IMR-90 (cell line): Measurements from ENCODE around the gene ANKRD13B. TPM values are rescaled to one million over a fixed set of nuclear protein-coding genes. Genes with fewer than 3 reads are reported as not detected.

ENCODE experiments used
- ATAC-seq: fragments of 200-7000 bp; cut with Tn5 transposase; 2 replicates; pipeline ENCODE4 v1.9.1; 2020; ENCODE audit warnings: low read depth, mild to moderate bottlenecking, moderate library complexity
- BruUV-seq: library from RNA; stranded (reverse); fragments of 400-500 nt; replicated peaks from 2 replicates; lab custom pipeline; 2021; lab: Mats Ljungman, UMichigan
- CTCF ChIA-PET: fragments of 300-600 bp; formaldehyde crosslinking; extraction: SDS; loops from one replicate; lab custom pipeline; 2021; ENCODE audit warnings: antibody characterized with exemption; lab: Yijun Ruan, JAX
- POLR2A ChIA-PET: fragments of 300-600 bp; sonication (Branson Sonifier 250); formaldehyde crosslinking; loops from one replicate; lab custom pipeline; 2022; ENCODE audit warnings: antibody characterized with exemption; ENCODE audit not compliant: unreplicated experiment; lab: Charles Lee
- DNase-seq: peaks from one replicate; pipeline ENCODE4 v3.0.0; 2013
- H2AFZ ChIP-seq: replicated peaks from 2 replicates; pipeline ENCODE3; 2013; ENCODE audit warnings: low read length, mild to moderate bottlenecking; ENCODE audit not compliant: poor library complexity
- H2AK5ac ChIP-seq: 2 replicates; pipeline ENCODE4 v1.6.1; 2013; ENCODE audit warnings: low read depth, low read length, inconsistent platforms
- H2AK9ac ChIP-seq: replicated peaks from 2 replicates; pipeline ENCODE3; 2013; ENCODE audit warnings: mild to moderate bottlenecking, low read depth, low read length, moderate library complexity; ENCODE audit not compliant: poor library complexity
- H2BK120ac ChIP-seq: 2 replicates; pipeline ENCODE4 v1.6.1; 2013; ENCODE audit warnings: low read depth, low read length, inconsistent platforms
- H2BK15ac ChIP-seq: 3 replicates; pipeline ENCODE4 v1.6.1; 2013; ENCODE audit warnings: low read depth, low read length, inconsistent platforms
- H2BK20ac ChIP-seq: 2 replicates; pipeline ENCODE4 v1.6.1; 2013; ENCODE audit warnings: low read depth, mild to moderate bottlenecking, inconsistent platforms, low read length, moderate library complexity
- H2BK5ac ChIP-seq: 2 replicates; pipeline ENCODE4 v1.6.1; 2013; ENCODE audit warnings: mild to moderate bottlenecking, low read depth, low read length, inconsistent platforms; ENCODE audit not compliant: poor library complexity, severe bottlenecking
- H3K14ac ChIP-seq: replicated peaks from 2 replicates; pipeline ENCODE4 v1.6.1; 2013; ENCODE audit warnings: low read depth, low read length, inconsistent platforms
- H3K18ac ChIP-seq: 2 replicates; pipeline ENCODE4 v1.6.1; 2013; ENCODE audit warnings: low read depth, low read length, control low read depth
- H3K23ac ChIP-seq: 2 replicates; pipeline ENCODE4 v1.6.1; 2013; ENCODE audit warnings: low read depth, low read length, inconsistent platforms
- H3K27ac ChIP-seq: 2 replicates; pipeline ENCODE4 v1.5.1; 2013; ENCODE audit warnings: mild to moderate bottlenecking, control low read depth, low read length; ENCODE audit not compliant: insufficient read depth
- H3K27me3 ChIP-seq: 2 replicates; pipeline ENCODE4 v1.6.1; 2013; ENCODE audit warnings: low read length; ENCODE audit not compliant: control insufficient read depth, insufficient read depth
- H3K36me3 ChIP-seq: 2 replicates; pipeline ENCODE4 v1.6.1; 2013; ENCODE audit warnings: low read length, mixed read lengths; ENCODE audit not compliant: control insufficient read depth, insufficient read depth
- H3K4ac ChIP-seq: 2 replicates; pipeline ENCODE4 v1.6.1; 2013; ENCODE audit warnings: low read depth, low read length, inconsistent platforms
- H3K4me1 ChIP-seq: 2 replicates; pipeline ENCODE4 v1.6.1; 2013; ENCODE audit warnings: low read length, mixed read lengths; ENCODE audit not compliant: control insufficient read depth, insufficient read depth
- H3K4me2 ChIP-seq: 2 replicates; pipeline ENCODE4 v1.6.1; 2013; ENCODE audit warnings: low read depth, mild to moderate bottlenecking, control low read depth, low read length, moderate library complexity
- H3K4me3 ChIP-seq: 2 replicates; pipeline ENCODE4 v1.5.1; 2013; ENCODE audit warnings: low read depth, mild to moderate bottlenecking, control low read depth, low read length, moderate library complexity; ENCODE audit not compliant: insufficient read depth
- H3K56ac ChIP-seq: 2 replicates; pipeline ENCODE4 v1.6.1; 2013; ENCODE audit warnings: low read length, inconsistent platforms; ENCODE audit not compliant: insufficient read depth; ENCODE audit errors: extremely low read depth
- H3K79me1 ChIP-seq, 2 experiments: 2 replicates each; pipeline ENCODE4 v1.6.1; 2013; ENCODE audit warnings: low read length in 2 of 2, inconsistent platforms in 1 of 2, low read depth in 1 of 2
- H3K9ac ChIP-seq: 2 replicates; pipeline ENCODE4 v1.6.1; 2013; ENCODE audit warnings: low read depth, low read length, control low read depth
- H3K9me1 ChIP-seq: 2 replicates; pipeline ENCODE4 v1.6.1; 2013; ENCODE audit warnings: low read length, inconsistent platforms; ENCODE audit not compliant: insufficient read depth
- H3K9me3 ChIP-seq: 2 replicates; pipeline ENCODE4 v1.6.1; 2013; ENCODE audit warnings: low read length; ENCODE audit not compliant: control insufficient read depth, insufficient read depth
- H4K20me1 ChIP-seq: 2 replicates; pipeline ENCODE4 v1.6.1; 2013; ENCODE audit warnings: low read length, inconsistent platforms; ENCODE audit not compliant: insufficient read depth
- H4K5ac ChIP-seq: 2 replicates; pipeline ENCODE4 v1.6.1; 2013; ENCODE audit warnings: mild to moderate bottlenecking, low read depth, low read length, control low read depth
- H4K8ac ChIP-seq, 2 experiments: 2 replicates each; pipeline ENCODE4 v1.6.1; 2013; ENCODE audit warnings: low read depth in 2 of 2, low read length in 2 of 2, control low read depth in 1 of 2, inconsistent platforms in 1 of 2
- H4K91ac ChIP-seq: 2 replicates; pipeline ENCODE4 v1.6.1; 2013; ENCODE audit warnings: low read depth, low read length, inconsistent platforms; ENCODE audit not compliant: insufficient read depth
- BHLHE40 ChIP-seq: fragments of 150-350 bp; IDR thresholded peaks from 2 replicates; pipeline ENCODE4 v1.6.1; 2016; ENCODE audit warnings: mild to moderate bottlenecking, low read depth, low read length
- CEBPB ChIP-seq: IDR thresholded peaks from 2 replicates; pipeline ENCODE4 v1.6.1; 2012; ENCODE audit warnings: low read depth, low read length, improper control_type of control experiment
- MAZ ChIP-seq: IDR thresholded peaks from 2 replicates; pipeline ENCODE4 v1.6.1; 2012; ENCODE audit warnings: low read depth, mild to moderate bottlenecking, low read length, improper control_type of control experiment, moderate library complexity, borderline replicate concordance
- MXI1 ChIP-seq: IDR thresholded peaks from 2 replicates; pipeline ENCODE4 v1.6.1; 2012; ENCODE audit warnings: low read depth, mild to moderate bottlenecking, low read length, moderate library complexity, borderline replicate concordance
- RCOR1 ChIP-seq: IDR thresholded peaks from 2 replicates; pipeline ENCODE4 v1.6.1; 2012; ENCODE audit warnings: mild to moderate bottlenecking, low read length, improper control_type of control experiment; ENCODE audit not compliant: insufficient replicate concordance
- RFX5 ChIP-seq: IDR thresholded peaks from 2 replicates; pipeline ENCODE4 v1.8.0; 2012; ENCODE audit warnings: low read depth, mild to moderate bottlenecking, low read length, moderate library complexity
- USF2 ChIP-seq: fragments of 150-350 bp; IDR thresholded peaks from 2 replicates; pipeline ENCODE4 v1.6.1; 2017; ENCODE audit warnings: mild to moderate bottlenecking, antibody characterized with exemption, low read length, low read depth
- WGBS, 2 experiments: methylation state at CpG; one replicate each; pipeline versions ENCODE4 v1.1.5 to v1.1.7; 2013; ENCODE audit warnings: missing lambda C conversion rate in 2 of 2; ENCODE audit not compliant: insufficient read length in 1 of 2; ENCODE audit errors: extremely low coverage in 2 of 2; 5-methylcytosine and 5-hydroxymethylcytosine counted together
- dilution Hi-C: fragments of 300-500 bp; cut with HindIII; formaldehyde crosslinking; loops from one replicate; pipeline ENCODE4 v1.14.3; 2018; ENCODE audit warnings: low sequenced_read_pairs; ENCODE audit not compliant: unreplicated experiment
- in situ Hi-C: fragments of 300-500 bp; cut with MboI; formaldehyde crosslinking; loops from 3 replicates; pipeline ENCODE4 v1.14.3; 2019; ENCODE audit warnings: low sequenced_read_pairs, inconsistent platforms, mixed read lengths
- intact Hi-C: fragments of 100-400 bp; cut with micrococcal nuclease; formaldehyde crosslinking; loops from 2 replicates; pipeline ENCODE4 v1.10.0; 2022
- polyA plus RNA-seq, 3 experiments: library from polyadenylated mRNA; depleted of rRNA; stranded (reverse); fragments of >200 nt; gene quantifications; 2 replicates each; pipeline ENCODE4 v1.2.3, GENCODE V29; 2012; ENCODE audit warnings: low replicate concordance in 1 of 3
- total RNA-seq: library from RNA; depleted of rRNA; stranded (reverse); fragments of >200 nt; gene quantifications from 2 replicates; pipeline ENCODE4 v1.2.3, GENCODE V29; 2012

Gene ANKRD13B
- total and polyA plus RNA-seq, 2 of the 4 experiments (the other 2 are of a cell fraction) = 0.90 to 4.0 TPM

- TF ChIP-seq MXI1 = peak; percentile 62; the same call in 1 of the 2 replicates
- TF ChIP-seq MAZ = 0 out of 2 replicates have a peak, but pooled peaks have one; percentile 25
- TF ChIP-seq RFX5 = no peak
- TF ChIP-seq CEBPB = peak; percentile 42; the same call in 1 of the 2 replicates
- peak; percentile 35; the same call in 1 of the 2 replicates for TF ChIP-seq BHLHE40
- no peak for TF ChIP-seq RCOR1
- TF ChIP-seq USF2 = 0 out of 2 replicates have a peak, but pooled peaks have one; percentile 8
- H3K27me3 ChIP-seq = no peaks in the 10 kb centered on the region
- no peak overlapping the region for H2AFZ ChIP-seq
- intact Hi-C loops (no loop called here), dilution Hi-C loops (no loop called here), in situ Hi-C loops (loop anchor here (5.0 to 10.0 kb wide), 2 partner anchors 137 to 294 kb away; partner anchors contain the start of gene SSH2)
- peaks cover 0 to 6% of the 10 kb centered on the region in 2 experiments; a peak in 1 of 4 replicates for H3K79me1 ChIP-seq
- 0 out of 2 replicates have a peak overlapping the region, but pooled peaks have one; percentile 32 for H3K4ac ChIP-seq
- H4K20me1 ChIP-seq = no peaks in the 10 kb centered on the region
- H3K4me3 ChIP-seq = no peak overlapping the region
- peak overlapping the region; percentile 57 for H2BK5ac ChIP-seq
- H4K8ac ChIP-seq = no peak overlapping the region; a peak in 1 of 4 replicates
- H4K5ac ChIP-seq = no peak overlapping the region
- no peak overlapping the region for H2AK9ac ChIP-seq
- ATAC-seq = peak; percentile 18
- no peak overlapping the region for H2BK15ac ChIP-seq
- BruUV-seq = no TSS peak
- ChIA-PET POLR2A (no interaction called here), CTCF (interaction anchor here (1.0 to 3.7 kb wide), 5 partner anchors 22 to 291 kb away, joined by 3 to 32 read pairs (median 10); no protein-coding TSS in a partner anchor)
- H2BK20ac ChIP-seq = no peak overlapping the region
- no peak overlapping the region for H3K9ac ChIP-seq
- H3K36me3 ChIP-seq = peaks cover 6% of the 10 kb centered on the region; the same call in 1 of the 2 replicates
- no peak overlapping the region for H3K23ac ChIP-seq
- H3K14ac ChIP-seq = 0 out of 2 replicates have a peak overlapping the region, but pooled peaks have one; percentile 6
- no peak overlapping the region for H2BK120ac ChIP-seq
- peak; percentile 74 for DNase-seq
- no peaks in the 10 kb centered on the region for H3K9me3 ChIP-seq
- H3K4me2 ChIP-seq = peak overlapping the region; percentile 37; the same call in 1 of the 2 replicates
- no peak overlapping the region for H2AK5ac ChIP-seq
- H3K9me1 ChIP-seq = peaks cover 5% of the 10 kb centered on the region
- peaks cover 20% of the 10 kb centered on the region for H3K4me1 ChIP-seq
- H3K27ac ChIP-seq = peak overlapping the region; percentile 48; the same call in 1 of the 2 replicates
- WGBS, 2 experiments = no CpG with 5 or more reads among the region's 2 CpGs
- H3K56ac ChIP-seq = no peak overlapping the region
- no peak overlapping the region for H4K91ac ChIP-seq
- H3K18ac ChIP-seq = 0 out of 2 replicates have a peak overlapping the region, but pooled peaks have one; percentile 4
Observed at GRCh38 chr17:29640413-29640812, 47.5 kb downstream of the ANKRD13B start.
